ENCODE data around the gene TMEM242.
A peak's percentile ranks its signal among the peaks of the same experiment; 100 is the strongest.
"Not testable (repeated sequence)": the region's sequence is repeated elsewhere in the genome, so short reads cannot be mapped to it uniquely, and the experiment has no call there.

TMEM242 gene

DNA sequence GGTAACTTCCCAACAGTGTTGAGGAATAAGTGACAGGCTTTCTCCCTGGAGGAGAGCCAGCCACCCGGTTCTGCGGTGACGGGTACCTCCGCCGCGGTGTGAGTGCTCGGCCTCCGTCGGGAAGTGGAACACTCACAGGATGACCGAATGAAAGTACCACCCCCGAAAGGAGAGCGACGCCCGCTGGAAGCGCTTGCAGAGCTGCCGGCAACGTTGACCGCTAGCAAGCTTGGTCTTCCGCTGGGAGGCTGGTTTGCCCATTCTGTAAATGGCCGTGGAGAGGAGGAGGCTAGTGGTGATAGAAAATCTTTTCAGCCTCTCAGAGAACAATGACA lies 614 bp upstream of the TMEM242 start:
- DNase-seq (ENCODE audit: low spot score): peak; percentile 61

DNA sequence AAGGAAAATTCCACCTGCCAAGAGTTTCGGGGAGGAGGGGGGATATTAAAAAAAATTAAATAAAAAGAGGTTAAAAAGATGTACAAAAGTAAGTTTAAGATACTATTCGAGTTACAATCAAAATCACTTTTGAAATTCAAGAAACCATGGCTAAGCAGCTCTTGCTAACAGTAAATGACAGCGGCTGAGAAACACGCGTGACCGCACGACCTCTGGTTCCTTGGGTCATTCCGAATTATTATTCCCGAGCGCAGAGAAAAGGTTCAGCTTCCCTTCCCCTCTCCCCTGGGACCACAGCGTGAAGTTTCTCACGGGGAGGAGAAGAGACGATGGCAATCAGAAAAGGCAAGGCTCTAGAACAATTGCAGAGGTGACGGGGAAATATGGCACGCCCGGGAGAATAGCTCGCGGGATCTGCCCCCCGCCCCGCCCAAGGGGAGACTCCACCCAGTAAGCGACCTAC lies 496 bp downstream of the TMEM242 start:
- no peak for DNase-seq (ENCODE audit: low spot score)

DNA sequence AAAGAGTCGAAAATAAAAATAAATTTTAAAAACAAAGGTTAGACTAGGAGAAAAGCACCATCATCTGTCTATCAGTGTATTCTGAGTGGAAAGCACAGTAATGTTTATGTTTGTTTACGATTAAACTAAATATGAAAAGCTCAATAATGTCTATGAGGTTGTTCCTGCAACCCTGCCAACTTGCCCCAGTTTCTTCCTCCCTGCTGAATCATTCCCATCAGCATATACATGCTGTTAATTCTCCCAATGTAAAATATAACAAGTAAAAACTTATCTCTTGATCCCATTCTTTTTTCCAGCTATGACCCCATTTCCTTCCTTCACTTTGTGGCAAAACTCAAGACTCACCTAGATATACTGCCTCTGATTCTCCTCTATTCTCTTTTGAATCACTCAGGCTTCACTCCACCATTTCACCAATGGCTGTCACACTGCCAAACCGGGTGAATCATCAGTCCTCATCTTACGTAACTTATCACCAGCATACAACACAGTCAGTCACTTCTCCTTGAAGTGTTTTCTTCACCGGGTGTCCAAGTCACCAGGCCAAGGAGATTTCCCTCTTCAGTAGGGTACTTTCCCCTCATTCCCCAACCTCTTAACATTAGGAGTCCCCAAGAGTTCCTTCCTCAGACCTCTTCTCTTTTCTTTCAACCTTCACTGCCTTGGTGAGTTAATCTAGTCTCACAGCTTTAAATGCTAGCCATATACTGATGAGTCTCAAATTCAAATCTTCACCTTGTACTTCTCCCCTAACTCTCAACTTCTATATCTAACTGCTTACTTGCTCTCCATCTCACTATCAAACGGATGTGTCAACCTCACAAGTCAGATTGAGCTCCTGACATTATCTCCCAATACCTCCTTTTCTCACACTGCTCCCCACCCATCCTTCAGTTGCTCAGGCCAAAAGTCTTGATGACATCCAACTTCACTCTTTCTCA lies 6.2 kb downstream of the TMEM242 start:
- DNase-seq (ENCODE audit: low spot score): peak; percentile 65

DNA sequence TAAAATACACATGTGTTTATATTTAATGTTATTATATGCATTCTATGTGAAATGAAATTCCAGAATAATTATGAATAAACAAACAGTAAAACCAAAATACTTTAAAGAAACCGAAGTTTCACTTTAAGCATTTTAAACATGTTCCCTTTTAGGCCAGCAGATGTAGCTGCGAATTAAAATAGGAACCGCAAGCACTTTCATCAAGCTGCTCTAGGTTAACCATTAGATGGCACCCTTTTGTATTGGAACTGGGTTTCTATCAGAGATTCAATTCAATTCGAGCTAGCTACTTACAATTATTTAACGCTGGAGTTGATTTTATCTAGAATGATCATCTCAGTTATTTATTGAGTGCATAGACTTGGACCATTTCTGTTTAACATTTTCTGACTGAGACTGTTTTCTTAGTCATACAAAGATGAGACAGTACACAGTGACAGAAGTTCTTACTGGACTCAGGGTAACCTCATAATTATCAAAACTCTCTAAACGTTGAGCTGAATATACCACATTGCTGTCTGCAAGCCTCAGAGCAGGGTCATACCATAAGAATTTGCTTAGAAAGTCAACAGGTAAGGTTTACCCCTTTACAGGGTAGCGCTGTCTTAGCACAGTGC lies 8.5 kb downstream of the TMEM242 start:
- DNase-seq (ENCODE audit: low spot score): peak; percentile 76

- DNase-seq (ENCODE audit: low spot score): no peak
Observed at GRCh38 chr6:157313531-157314467, 9.5 kb downstream of the TMEM242 start.

GRCh38 chr6:157312757-157313156 lies 10.6 kb downstream of the TMEM242 start:
- DNase-seq (ENCODE audit: low spot score): no peak

- not testable (repeated sequence) for DNase-seq (ENCODE audit: low spot score)
Observed at GRCh38 chr6:157310693-157311092, 12.6 kb downstream of the TMEM242 start.

DNA sequence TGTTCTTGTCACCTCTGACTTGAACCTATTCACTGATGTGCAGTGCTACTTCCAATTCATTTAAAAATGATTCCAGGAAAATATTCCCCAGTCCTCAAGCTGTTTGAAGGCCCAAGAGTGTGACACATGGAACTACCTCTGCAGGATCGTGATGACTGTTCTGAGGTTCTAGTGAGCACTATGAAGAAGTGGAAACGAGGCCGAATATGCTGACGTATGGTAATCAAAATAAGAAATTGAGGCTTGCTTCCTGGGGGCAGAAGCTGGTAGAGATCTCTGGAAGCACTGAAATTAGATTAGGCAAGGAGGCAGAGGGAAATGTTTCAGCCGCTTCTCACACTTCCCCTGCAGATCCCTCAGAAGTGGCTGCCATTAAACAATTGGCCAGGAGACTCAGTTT lies 15.7 kb downstream of the TMEM242 start:
- DNase-seq (ENCODE audit: low spot score): no peak

- DNase-seq (ENCODE audit: low spot score): no peak
Observed at GRCh38 chr6:157305670-157306653, 17.4 kb downstream of the TMEM242 start.

DNA sequence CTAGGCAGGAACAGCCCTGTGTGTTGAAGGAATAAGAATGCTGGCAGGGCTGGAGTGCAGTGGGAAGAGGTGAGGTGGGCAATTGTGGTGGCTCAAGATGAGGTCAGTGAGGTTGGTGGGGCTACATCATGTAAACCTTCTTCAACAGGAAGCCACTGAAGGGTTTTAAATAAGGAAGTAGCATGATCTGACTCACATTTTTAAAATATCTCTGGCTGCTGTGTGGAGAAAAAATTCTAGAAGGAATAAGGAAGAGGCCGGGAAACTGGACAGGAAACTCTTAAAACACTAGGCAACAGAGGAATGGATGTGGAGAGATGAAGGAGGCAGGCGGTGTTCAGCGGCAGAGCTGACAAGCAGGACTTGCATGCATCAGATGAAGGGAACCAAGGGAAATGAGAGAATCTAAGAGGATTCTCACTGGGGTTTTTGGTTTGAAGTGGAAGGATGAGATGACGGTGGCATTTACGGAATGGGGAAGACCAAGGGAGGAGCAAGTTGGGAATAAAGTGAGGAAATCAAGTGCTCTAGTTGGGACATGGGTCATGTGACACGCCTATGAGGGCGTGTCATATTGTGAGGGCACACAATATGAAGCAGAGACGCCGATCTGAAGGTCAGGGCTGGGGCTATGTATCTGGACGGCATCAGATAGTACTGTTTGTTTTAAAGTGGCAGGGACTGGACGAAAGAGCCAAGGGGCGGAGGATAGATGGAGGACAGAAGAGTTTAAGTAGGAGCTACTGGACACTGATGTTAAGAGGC lies 18.2 kb downstream of the TMEM242 start:
- no peak for DNase-seq (ENCODE audit: low spot score)

- DNase-seq (ENCODE audit: low spot score): no peak
Observed at GRCh38 chr6:157302736-157303135, 20.6 kb downstream of the TMEM242 start.

DNA sequence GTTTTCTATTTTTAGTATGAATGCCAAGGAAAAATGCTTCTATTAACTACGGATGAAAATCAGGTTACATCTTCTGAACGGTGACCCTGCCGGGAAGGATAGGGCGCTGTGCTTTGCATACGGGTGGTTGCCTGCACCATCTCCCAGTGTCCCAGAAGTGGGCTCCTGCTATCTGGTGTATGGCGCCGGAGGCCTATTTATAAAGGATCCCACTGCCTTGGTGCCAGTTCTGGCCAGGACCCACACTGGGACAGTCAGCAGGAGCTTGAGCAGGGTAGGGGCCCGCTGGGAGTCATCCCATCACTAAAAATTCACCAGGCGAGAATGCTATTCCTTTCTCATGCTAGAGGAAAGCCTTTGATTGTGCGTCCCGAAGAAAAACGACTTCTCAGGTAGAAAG lies 22.9 kb downstream of the TMEM242 start:
- no peak for DNase-seq (ENCODE audit: low spot score)

- DNase-seq (ENCODE audit: low spot score): no peak
Observed at GRCh38 chr6:157300006-157300405, 23.3 kb downstream of the TMEM242 start.

DNA sequence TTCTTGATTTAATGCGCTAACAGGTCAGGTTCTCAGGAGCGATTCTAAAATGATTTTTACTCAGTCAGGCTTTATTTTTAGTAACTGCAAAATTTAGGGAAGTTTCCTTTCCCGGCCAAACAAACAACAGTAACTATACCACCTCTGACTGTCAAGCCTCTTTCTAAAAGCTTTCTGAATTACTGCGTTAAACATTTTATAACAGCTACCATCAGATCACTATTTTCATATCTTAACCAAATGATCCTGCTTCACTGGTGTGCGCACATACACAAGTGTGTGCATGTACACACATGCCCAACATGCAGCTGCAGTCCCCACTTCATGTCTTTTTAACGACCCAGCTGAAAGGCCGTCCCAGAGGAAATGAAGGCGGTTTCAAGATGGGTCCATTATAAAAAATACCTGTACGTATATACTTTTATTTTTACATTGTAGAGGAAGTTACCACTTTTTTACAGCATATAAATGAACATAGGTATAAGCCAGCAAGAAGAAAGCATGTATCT lies 25.0 kb downstream of the TMEM242 start:
- DNase-seq (ENCODE audit: low spot score): no peak

GRCh38 chr6:157294654-157295053 lies 28.7 kb downstream of the TMEM242 start:
- no peak for DNase-seq (ENCODE audit: low spot score)

GRCh38 chr6:157293780-157294179 lies 29.5 kb downstream of the TMEM242 start:
- DNase-seq (ENCODE audit: low spot score): no peak

GRCh38 chr6:157292202-157292601 lies 31.1 kb downstream of the TMEM242 start:
- DNase-seq (ENCODE audit: low spot score): no peak

DNA sequence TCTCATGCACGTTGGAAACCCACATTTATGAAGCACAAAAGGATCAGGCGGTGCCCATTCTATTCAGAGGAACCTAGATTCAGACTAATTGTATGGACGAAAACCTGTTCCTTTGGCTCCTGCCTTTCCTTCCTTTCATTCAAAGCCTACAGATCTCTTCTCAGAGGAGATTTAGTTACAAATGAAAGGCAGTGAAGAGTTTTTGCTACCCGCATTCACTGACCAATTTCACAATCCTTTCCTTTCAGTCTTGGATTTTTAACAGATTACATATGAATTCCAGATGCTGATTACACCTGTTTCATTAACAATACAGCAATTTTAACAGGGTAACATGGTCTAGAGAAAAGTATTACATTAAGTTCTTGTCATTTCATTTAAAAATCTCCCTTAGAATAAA lies 32.0 kb downstream of the TMEM242 start:
- DNase-seq (ENCODE audit: low spot score): no peak

- DNase-seq (ENCODE audit: low spot score): no peak
Observed at GRCh38 chr6:157290797-157291196, 32.5 kb downstream of the TMEM242 start.

DNA sequence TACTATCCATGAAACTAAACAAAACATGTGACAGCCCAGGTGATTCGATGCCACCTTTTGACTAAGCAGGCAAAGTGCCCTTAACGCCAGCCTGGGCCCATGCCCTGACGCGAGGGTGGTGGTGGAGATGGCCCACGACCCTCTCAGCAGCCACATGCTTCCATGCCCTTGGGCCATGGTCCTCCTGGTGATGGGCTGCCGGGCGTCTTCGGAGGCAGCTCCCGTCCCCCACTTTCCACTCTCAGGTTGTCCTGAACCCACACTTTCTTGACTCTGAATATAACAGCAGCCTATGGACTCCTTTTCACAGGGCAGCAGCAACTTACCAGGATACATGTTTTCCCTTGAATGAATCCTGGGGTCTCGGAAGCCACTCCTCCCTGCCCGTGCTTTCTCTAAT lies 33.6 kb downstream of the TMEM242 start:
- no peak for DNase-seq (ENCODE audit: low spot score)
